ENCODE data around the gene PQBP1.
"Not testable (repeated sequence)": the region's sequence is repeated elsewhere in the genome, so short reads cannot be mapped to it uniquely, and the experiment has no call there.

PQBP1 gene

DNA sequence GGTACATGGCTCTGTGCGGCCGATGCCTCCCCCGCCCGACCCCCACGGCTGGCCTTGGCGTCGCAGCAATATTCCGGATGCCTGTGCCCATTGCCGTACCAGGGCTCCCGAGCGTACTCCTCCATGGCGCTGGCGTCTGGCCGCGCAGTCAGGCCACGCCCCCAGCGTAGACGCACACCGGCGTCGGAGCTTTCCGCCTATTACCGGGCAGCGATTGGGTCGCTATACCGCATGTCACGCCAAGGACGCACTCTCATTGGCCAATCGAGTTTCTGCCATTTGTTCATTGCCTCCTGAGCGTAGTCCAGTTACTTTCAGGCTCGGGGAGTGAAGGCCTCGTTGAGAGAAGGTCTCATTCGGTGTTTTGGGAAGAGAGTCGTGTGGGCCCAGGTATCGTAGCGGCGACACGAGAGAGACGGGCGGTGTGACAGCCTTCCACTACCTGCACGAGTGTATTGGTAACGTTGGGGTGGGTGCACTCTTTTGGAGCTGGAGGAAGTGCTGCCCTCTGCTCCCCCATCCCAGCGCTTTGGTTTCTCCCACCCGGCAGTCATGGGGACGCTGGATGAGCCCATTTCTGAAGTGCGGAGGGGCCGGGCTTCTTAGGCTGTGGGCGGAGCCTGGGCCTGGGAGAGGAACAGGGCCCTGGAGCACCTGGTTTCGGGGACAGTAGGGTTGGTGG, at the start of gene PQBP1, which contains the start of gene TIMM17B:
Gene PQBP1 (plus strand): TSS at position 306 of the 682 bp plus-strand sequence. CDS start 580 bp downstream, outside the sequence.
Gene TIMM17B (minus strand): TSS at position 144 of the 682 bp plus-strand sequence. CDS start 19 bp downstream, at position 125.
- peak; percentile 95 for DNase-seq (ENCODE audit: low spot score)

DNA sequence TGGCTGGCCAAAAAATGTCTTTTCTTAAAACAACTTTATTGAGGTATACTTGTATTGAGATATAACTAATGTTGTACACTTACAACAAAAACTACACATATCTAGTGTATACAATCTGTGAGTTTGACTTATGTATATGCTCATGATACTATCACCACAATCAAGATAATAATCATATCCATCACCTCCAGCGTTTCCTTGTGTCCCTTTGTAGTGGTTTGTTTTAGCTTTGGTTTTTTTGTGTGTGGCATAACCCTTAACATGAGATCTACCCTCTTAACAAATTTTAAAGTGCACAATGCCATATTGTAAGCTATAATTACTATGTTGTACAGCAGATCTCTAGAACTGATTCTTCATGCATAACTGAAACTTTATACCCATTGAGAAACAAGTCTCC, 48.9 kb upstream of the PQBP1 start:
- DNase-seq (ENCODE audit: low spot score), result no peak

GRCh38 chrX:48852857-48853256, 44.9 kb upstream of the PQBP1 start:
- no peak for DNase-seq (ENCODE audit: low spot score)

- not testable (repeated sequence) for DNase-seq (ENCODE audit: low spot score)
Observed at GRCh38 chrX:48853494-48853893, 44.2 kb upstream of the PQBP1 start.

DNA sequence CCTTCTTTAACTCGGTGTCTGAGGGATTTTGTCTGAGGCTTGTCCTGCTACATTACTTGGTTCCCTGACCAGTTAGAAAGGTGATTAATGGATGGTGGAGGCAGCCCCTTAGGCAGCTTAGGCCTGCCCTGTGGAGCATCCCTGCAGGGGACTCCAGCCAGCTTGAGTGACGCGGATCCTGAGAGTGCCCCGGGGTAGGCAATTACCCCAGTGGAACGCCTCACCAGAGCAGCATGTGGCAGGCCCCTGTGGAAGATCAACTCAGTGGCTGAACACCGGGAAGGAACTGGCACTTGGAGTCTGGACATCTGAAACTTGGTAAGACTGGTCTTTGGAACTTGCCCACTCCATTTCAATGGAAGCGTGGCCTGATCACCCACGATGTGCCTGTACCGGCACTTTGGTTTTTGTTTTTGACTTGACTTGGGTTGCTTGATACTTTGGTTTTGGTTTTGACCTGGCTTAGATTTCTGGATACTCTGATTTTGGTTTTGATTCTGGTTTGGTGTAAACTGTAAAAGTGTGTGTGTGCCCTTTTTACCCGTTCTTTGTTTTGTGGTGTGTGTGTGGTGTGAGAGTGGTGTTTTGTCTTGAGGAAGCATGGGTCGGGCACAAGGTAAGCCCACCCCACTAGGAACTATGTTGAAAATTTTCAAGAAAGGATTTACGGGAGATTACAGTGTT, 43.5 kb upstream of the PQBP1 start:
- DNase-seq (ENCODE audit: low spot score), result not testable (repeated sequence)

GRCh38 chrX:48854898-48855297, 42.8 kb upstream of the PQBP1 start:
- no peak for DNase-seq (ENCODE audit: low spot score)

- no peak for DNase-seq (ENCODE audit: low spot score)
Observed at GRCh38 chrX:48864210-48864609, 33.5 kb upstream of the PQBP1 start.

- not testable (repeated sequence) for DNase-seq (ENCODE audit: low spot score)
Observed at GRCh38 chrX:48872017-48872416, 25.7 kb upstream of the PQBP1 start.

DNA sequence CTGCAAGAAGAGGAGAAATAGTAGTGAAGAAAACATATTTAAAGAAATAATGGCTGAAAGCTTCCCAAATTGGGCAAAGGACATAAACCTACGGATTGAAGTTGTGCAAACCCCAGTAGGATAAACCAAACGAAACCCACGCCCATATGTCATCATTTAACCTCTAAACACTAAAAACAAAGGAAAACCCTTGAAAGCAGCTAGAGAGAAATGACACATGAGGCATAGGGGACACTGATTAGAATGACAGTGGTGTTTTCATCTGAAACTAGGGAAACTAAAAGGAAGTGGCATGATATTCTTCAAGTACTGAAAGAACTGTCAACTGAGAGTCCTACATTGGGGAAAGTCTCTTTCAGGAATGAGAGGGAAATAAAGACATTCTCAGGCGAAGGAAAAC, 20.8 kb upstream of the PQBP1 start:
- DNase-seq (ENCODE audit: low spot score), result not testable (repeated sequence)

GRCh38 chrX:48883729-48884128, 14.0 kb upstream of the PQBP1 start:
- no peak for DNase-seq (ENCODE audit: low spot score)

- DNase-seq (ENCODE audit: low spot score), result not testable (repeated sequence)
Observed at GRCh38 chrX:48886586-48886985, 11.1 kb upstream of the PQBP1 start.

GRCh38 chrX:48890296-48890925, 7.3 kb upstream of the PQBP1 start:
- no peak for DNase-seq (ENCODE audit: low spot score)

GRCh38 chrX:48890934-48891401, 6.8 kb upstream of the PQBP1 start:
- no peak for DNase-seq (ENCODE audit: low spot score)

DNA sequence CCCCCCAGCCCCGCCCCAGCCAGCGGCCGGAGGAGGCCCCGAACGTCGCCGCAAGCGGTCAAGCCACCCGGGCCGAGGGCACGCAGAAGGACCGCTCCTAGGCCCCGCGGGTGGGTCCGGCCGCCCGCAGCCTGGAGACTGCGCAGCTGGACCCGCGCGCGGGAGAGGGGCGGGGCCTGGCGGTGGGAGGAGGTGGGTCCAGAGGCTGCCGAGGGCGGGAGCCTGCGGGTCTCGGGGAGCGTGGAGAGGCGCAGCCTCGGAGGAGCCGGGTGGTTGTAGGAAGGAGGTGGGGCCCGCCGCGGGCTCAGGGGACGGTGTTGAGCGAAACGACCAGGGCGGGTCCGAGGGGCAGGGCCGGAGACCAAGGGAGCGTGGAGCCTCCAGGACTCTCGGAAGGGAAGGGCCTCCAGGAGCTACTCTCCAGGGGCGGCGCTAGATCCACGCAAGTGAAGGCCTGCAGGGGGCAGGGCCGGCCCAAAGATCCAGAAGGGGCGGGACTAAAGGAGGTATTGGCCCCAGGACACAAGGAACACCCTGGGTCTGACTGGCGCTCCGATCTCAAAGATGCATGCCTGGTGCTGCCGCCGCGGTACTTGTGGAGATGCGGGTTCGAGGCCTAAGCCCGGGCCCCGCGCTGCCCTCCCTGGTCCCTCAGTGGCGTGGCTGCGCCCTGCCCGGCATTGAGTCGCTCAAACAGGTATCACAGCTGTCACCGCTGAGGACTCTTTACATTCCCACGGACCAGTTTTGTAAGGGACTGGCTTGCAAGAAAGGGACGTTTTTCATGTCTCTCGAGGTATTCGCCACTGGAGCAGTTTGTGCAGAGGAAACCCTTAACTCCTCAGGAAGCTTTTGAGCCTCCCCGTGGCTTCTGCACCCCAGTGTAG, 6.1 kb upstream of the PQBP1 start:
- DNase-seq (ENCODE audit: low spot score), result peak; percentile 87

- no peak for DNase-seq (ENCODE audit: low spot score)
Observed at GRCh38 chrX:48892896-48893295, 4.8 kb upstream of the PQBP1 start.

GRCh38 chrX:48893556-48894348, 4.0 kb upstream of the PQBP1 start:
- DNase-seq (ENCODE audit: low spot score), result no peak

DNA sequence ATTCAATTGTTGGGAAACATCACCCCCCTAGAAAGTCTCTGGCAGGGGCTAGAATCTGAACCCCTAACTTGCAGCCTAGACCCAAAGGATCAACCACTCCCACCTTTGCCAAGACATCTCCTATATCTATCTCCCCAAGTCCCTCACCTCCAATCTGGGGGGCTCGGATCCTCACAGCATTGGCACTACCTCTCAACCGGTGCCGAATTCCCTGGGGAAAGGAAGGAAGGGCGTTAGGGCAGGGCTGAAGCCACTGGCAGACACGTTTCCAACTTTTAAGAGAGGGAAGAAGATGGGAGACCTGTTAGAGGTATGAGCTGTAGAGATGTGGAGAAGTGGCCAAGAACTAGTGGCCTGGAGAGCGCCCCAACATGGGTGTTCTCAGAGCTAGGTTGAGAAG, 2.8 kb upstream of the PQBP1 start:
- no peak for DNase-seq (ENCODE audit: low spot score)

DNA sequence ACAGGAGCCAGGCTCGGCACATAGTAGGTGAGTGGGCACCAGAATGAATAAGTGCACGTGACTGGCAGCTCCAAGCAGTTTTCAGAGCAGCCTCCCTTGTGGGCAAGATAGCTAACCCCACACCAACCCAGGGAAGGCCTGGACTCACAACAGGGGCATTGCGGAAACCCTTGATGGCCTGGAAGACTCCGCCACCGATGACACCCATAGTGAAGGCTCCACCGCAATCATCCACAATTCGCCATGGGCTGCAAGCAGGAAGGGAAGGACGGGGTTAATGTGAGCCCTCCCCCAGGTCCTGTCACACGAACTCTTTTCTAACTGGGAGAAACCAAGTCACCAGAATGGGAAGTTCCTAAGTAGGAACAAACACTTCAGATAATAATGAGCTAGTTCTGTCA, 1.1 kb upstream of the PQBP1 start:
- DNase-seq (ENCODE audit: low spot score), result peak; percentile 61

DNA sequence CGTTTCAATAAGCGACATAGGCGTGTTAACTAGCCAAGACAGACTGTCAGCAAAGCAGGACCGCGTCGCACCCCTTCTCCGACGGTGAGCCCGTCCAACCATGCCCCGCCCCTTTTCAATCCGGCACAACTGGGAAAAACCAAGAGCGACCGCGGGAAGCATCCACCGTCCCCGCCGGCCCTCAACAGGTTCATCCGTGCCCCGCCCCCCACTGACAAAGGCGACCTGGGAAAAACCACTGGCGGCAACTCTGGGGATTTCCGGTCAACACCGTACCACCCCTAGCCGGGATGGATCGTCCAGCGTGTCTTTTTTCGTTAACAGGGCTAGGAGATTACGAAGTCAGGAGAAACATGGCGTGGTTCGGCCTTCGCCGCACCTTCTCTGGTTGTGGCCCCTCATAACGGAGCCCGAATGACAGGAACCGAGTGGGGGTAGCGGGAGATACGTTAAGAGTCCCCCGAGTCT, 539 bp upstream of the PQBP1 start:
- peak; percentile 84 for DNase-seq (ENCODE audit: low spot score)

GRCh38 chrX:48899078-48899410, 1.3 kb downstream of the PQBP1 start:
- DNase-seq (ENCODE audit: low spot score), result no peak

- DNase-seq (ENCODE audit: low spot score), result no peak
Observed at GRCh38 chrX:48901069-48901468, 3.3 kb downstream of the PQBP1 start.
